T-helper 1 cell treated with Interleukin-12 subunit alpha and Interleukin-12 subunit beta and Interleukin-4 antibody, amounts not matched to agents 30 μg/mL and 1 μg/mL, for 36 hours (primary cell): ENCODE measurements around the gene UVSSA.

Experiments
- H3K27ac Mint-ChIP-seq: one replicate; pipeline ENCODE4 v1.8.0; 2021; ENCODE audit warnings: mild to moderate bottlenecking, mixed read lengths
- H3K27me3 Mint-ChIP-seq: one replicate; pipeline ENCODE4 v1.8.0; 2021; ENCODE audit warnings: low read depth, mixed read lengths
- H3K36me3 Mint-ChIP-seq: one replicate; pipeline ENCODE4 v1.8.0; 2021; ENCODE audit warnings: low read depth, mixed read lengths
- H3K4me1 Mint-ChIP-seq: one replicate; pipeline ENCODE4 v1.8.0; 2021; ENCODE audit warnings: low read depth, mixed read lengths
- H3K4me3 Mint-ChIP-seq: one replicate; pipeline ENCODE4 v1.8.0; 2021; ENCODE audit warnings: mild to moderate bottlenecking, moderate library complexity, mixed read lengths
- H3K9me3 Mint-ChIP-seq: one replicate; pipeline ENCODE4 v1.8.0; 2021; ENCODE audit warnings: mixed read lengths

UVSSA gene

GRCh38 chr4:1310796-1311631 lies 36.0 kb upstream of the UVSSA start:
- Mint-ChIP-seq H3K4me1 (peaks cover 42% of the 10 kb centered on the region), H3K9me3 (no peaks in the 10 kb centered on the region), H3K27ac (peak overlapping the region; percentile 41), H3K27me3 (no peaks in the 10 kb centered on the region), H3K36me3 (peaks cover 23% of the 10 kb centered on the region), H3K4me3 (no peak overlapping the region)

- H3K4me3 Mint-ChIP-seq: no peak overlapping the region
- no peaks in the 10 kb centered on the region for H3K9me3 Mint-ChIP-seq
- H3K36me3 Mint-ChIP-seq: peaks cover 30% of the 10 kb centered on the region
- no peak overlapping the region for H3K27ac Mint-ChIP-seq
- H3K4me1 Mint-ChIP-seq: peaks cover 35% of the 10 kb centered on the region
- no peaks in the 10 kb centered on the region for H3K27me3 Mint-ChIP-seq
Measured at GRCh38 chr4:1312821-1313640, 34.0 kb upstream of the UVSSA start.

- H3K36me3 Mint-ChIP-seq: peaks cover 32% of the 10 kb centered on the region
Measured at GRCh38 chr4:1315306-1315705, 31.7 kb upstream of the UVSSA start.

GRCh38 chr4:1315836-1316536 lies 31.0 kb upstream of the UVSSA start:
- Mint-ChIP-seq H3K4me1 (peaks cover 16% of the 10 kb centered on the region), H3K27ac (peak overlapping the region; percentile 64), H3K4me3 (no peak overlapping the region), H3K9me3 (no peaks in the 10 kb centered on the region), H3K27me3 (no peaks in the 10 kb centered on the region), H3K36me3 (peaks cover 35% of the 10 kb centered on the region)

More at GRCh38 chr4:1315306-1315705, 31.7 kb upstream of the UVSSA start:
- no peaks in the 10 kb centered on the region for H3K9me3 Mint-ChIP-seq
- peaks cover 18% of the 10 kb centered on the region for H3K4me1 Mint-ChIP-seq
- H3K27me3 Mint-ChIP-seq: no peaks in the 10 kb centered on the region
- H3K27ac Mint-ChIP-seq: peak overlapping the region; percentile 59
- no peak overlapping the region for H3K4me3 Mint-ChIP-seq

- Mint-ChIP-seq H3K27ac (peak overlapping the region; percentile 26), H3K27me3 (no peaks in the 10 kb centered on the region), H3K4me1 (peaks cover 14% of the 10 kb centered on the region), H3K9me3 (no peaks in the 10 kb centered on the region), H3K4me3 (no peak overlapping the region), H3K36me3 (peaks cover 39% of the 10 kb centered on the region)
Measured at GRCh38 chr4:1316537-1317168, 30.4 kb upstream of the UVSSA start.

- no peak overlapping the region for H3K4me3 Mint-ChIP-seq
- H3K27me3 Mint-ChIP-seq: no peaks in the 10 kb centered on the region
- no peaks in the 10 kb centered on the region for H3K9me3 Mint-ChIP-seq
- no peak overlapping the region for H3K27ac Mint-ChIP-seq
- H3K4me1 Mint-ChIP-seq: peaks cover 12% of the 10 kb centered on the region
- H3K36me3 Mint-ChIP-seq: peaks cover 36% of the 10 kb centered on the region
Measured at GRCh38 chr4:1317177-1318045, 29.6 kb upstream of the UVSSA start.

GRCh38 chr4:1318046-1318375 lies 29.0 kb upstream of the UVSSA start:
- H3K36me3 Mint-ChIP-seq: peaks cover 38% of the 10 kb centered on the region
- H3K27ac Mint-ChIP-seq: no peak overlapping the region
- H3K9me3 Mint-ChIP-seq: no peaks in the 10 kb centered on the region
- H3K27me3 Mint-ChIP-seq: no peaks in the 10 kb centered on the region
- H3K4me3 Mint-ChIP-seq: no peak overlapping the region
- H3K4me1 Mint-ChIP-seq: peaks cover 12% of the 10 kb centered on the region

- H3K4me3 Mint-ChIP-seq: no peak overlapping the region
- H3K36me3 Mint-ChIP-seq: peaks cover 35% of the 10 kb centered on the region
- peaks cover 12% of the 10 kb centered on the region for H3K4me1 Mint-ChIP-seq
- no peaks in the 10 kb centered on the region for H3K27me3 Mint-ChIP-seq
- H3K9me3 Mint-ChIP-seq: no peaks in the 10 kb centered on the region
- no peak overlapping the region for H3K27ac Mint-ChIP-seq
Measured at GRCh38 chr4:1318488-1319213, 28.4 kb upstream of the UVSSA start.

GRCh38 chr4:1321486-1321885 lies 25.5 kb upstream of the UVSSA start:
- Mint-ChIP-seq H3K9me3 (no peaks in the 10 kb centered on the region), H3K36me3 (peaks cover 22% of the 10 kb centered on the region), H3K27ac (no peak overlapping the region), H3K4me3 (no peak overlapping the region), H3K4me1 (peaks cover 1% of the 10 kb centered on the region), H3K27me3 (no peaks in the 10 kb centered on the region)

- Mint-ChIP-seq H3K27me3 (no peaks in the 10 kb centered on the region), H3K9me3 (no peaks in the 10 kb centered on the region), H3K36me3 (peaks cover 21% of the 10 kb centered on the region), H3K27ac (no peak overlapping the region), H3K4me3 (no peak overlapping the region), H3K4me1 (peaks cover 1% of the 10 kb centered on the region)
Measured at GRCh38 chr4:1321946-1322650, 24.9 kb upstream of the UVSSA start.

GRCh38 chr4:1323280-1323634 lies 23.8 kb upstream of the UVSSA start:
- Mint-ChIP-seq H3K4me3 (no peak overlapping the region), H3K4me1 (no peaks in the 10 kb centered on the region), H3K27me3 (no peaks in the 10 kb centered on the region), H3K27ac (no peak overlapping the region), H3K36me3 (peaks cover 13% of the 10 kb centered on the region), H3K9me3 (no peaks in the 10 kb centered on the region)

GRCh38 chr4:1323635-1324442 lies 23.2 kb upstream of the UVSSA start:
- Mint-ChIP-seq H3K36me3 (peaks cover 12% of the 10 kb centered on the region), H3K27me3 (no peaks in the 10 kb centered on the region), H3K27ac (no peak overlapping the region), H3K4me3 (no peak overlapping the region), H3K9me3 (no peaks in the 10 kb centered on the region), H3K4me1 (no peaks in the 10 kb centered on the region)
